Mucosa of descending colon (tissue), 3 donors: ENCODE data around the gene BLOC1S1. TPM values are rescaled to one million over a fixed set of nuclear protein-coding genes. Genes with fewer than 3 reads are reported as not detected.

ENCODE experiments used
- ATAC-seq: fragments of 200-7000 bp; cut with Tn5 transposase; one replicate; pipeline ENCODE4 v1.9.1; 2020; ENCODE audit warnings: mild to moderate bottlenecking, moderate library complexity
- DNase-seq, 3 donors: peaks; one replicate each; pipeline ENCODE4 v3.0.0-alpha.2; 2020
- H3K36me3 ChIP-seq: fragments of 200-600 bp; one replicate; pipeline ENCODE4 v1.8.0; 2021; ENCODE audit warnings: low read depth, mild to moderate bottlenecking
- H3K4me1 ChIP-seq: fragments of 200-600 bp; one replicate; pipeline ENCODE4 v1.8.0; 2021; ENCODE audit warnings: low read depth, mild to moderate bottlenecking
- H3K4me3 ChIP-seq: fragments of 200-600 bp; one replicate; pipeline ENCODE4 v1.8.0; 2021; ENCODE audit warnings: mild to moderate bottlenecking
- H3K9me3 ChIP-seq: fragments of 200-600 bp; one replicate; pipeline ENCODE4 v1.8.0; 2021; ENCODE audit warnings: mild to moderate bottlenecking
- intact Hi-C, 2 donors: fragments of 100-400 bp; cut with DNase I in 1 of 2; cut with micrococcal nuclease in 1 of 2; formaldehyde crosslinking; loops; one replicate each; pipeline versions ENCODE4 v1.11.0 to v1.11.1; 2022; cut with DNase I, micrococcal nuclease
- total RNA-seq, 3 donors: library from RNA; stranded (reverse); fragmentation: NEBNext Ultra II Directional in 2 of 3; extraction: Animal tissue kit (Norgen Biotek cat#: 25700) in 2 of 3; gene quantifications; one replicate each; pipeline versions ENCODE4 v1.2.1 to v1.2.4, GENCODE V29; 2021 to 2023
- TF ChIP-seq, protein P1 (sequence below): fragments of 200-600 bp; IDR thresholded peaks from one replicate; pipeline ENCODE4 v1.8.0; 2022; ENCODE audit warnings: antibody characterized with exemption, mild to moderate bottlenecking
- donor health status: DM: no; HTN: no; CAD: no; lungs with moderate emphysema.
- donor health status: DM: no; HTN: no; CAD: no.
- donor health status: DM: no; HTN: yes; CAD: no.

Gene BLOC1S1
- total RNA-seq, 3 donors from 2014 or later = 201 to 285 (median 241) TPM

DNA sequence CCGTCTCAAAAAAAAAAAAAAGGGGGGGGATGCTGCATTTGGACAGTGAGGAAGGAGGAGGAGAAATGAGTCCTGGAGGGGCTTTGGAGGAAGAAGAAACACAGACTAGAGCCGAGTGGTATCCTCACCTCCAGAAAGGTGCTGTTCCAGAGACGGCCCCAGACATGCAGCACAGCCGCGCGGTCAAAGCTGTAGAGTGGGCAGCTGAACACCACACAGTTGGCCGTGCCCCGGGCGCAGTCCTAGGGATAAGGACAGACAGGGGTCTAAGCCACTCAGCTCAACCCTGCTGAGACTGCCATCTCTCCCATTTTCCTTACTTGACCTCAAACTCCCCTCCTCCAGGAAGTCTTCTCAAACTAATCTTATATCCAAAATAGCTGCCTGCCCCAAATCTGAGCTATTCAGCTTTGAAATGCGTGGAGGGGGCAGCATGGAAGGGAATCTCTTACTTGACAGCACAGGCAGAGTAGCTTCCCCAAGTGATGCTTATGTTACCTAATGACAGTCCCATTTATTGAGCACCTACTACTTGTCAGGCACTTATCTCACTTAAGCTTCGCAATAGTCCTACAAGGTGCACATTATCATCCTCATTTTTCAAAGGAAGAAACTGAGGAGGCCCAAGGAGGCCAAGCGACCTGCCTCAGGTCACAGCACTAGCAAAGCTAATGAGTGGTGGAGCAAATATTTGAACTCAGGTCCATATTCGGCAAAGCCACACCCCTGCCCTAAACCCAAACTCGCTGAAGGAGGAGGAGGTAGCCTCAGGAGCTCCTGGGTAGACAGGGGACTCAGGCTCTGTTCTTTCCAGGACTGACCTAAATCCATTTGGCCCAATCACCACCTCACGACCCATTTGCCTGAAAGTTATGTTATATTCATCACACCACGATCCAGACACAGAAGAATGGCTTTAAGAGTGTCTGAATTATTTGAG is 26.9 kb upstream of the BLOC1S1 start:
- Histone ChIP-seq H3K4me1 (no peaks in the 10 kb centered on the region), H3K9me3 (no peaks in the 10 kb centered on the region), H3K36me3 (no peaks in the 10 kb centered on the region), H3K4me3 (no peak overlapping the region)
- TF ChIP-seq, protein P1, sequence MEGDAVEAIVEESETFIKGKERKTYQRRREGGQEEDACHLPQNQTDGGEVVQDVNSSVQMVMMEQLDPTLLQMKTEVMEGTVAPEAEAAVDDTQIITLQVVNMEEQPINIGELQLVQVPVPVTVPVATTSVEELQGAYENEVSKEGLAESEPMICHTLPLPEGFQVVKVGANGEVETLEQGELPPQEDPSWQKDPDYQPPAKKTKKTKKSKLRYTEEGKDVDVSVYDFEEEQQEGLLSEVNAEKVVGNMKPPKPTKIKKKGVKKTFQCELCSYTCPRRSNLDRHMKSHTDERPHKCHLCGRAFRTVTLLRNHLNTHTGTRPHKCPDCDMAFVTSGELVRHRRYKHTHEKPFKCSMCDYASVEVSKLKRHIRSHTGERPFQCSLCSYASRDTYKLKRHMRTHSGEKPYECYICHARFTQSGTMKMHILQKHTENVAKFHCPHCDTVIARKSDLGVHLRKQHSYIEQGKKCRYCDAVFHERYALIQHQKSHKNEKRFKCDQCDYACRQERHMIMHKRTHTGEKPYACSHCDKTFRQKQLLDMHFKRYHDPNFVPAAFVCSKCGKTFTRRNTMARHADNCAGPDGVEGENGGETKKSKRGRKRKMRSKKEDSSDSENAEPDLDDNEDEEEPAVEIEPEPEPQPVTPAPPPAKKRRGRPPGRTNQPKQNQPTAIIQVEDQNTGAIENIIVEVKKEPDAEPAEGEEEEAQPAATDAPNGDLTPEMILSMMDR = no peak
- no peak for ATAC-seq
- DNase-seq = no peak
- intact Hi-C loops = no loop called here

DNA sequence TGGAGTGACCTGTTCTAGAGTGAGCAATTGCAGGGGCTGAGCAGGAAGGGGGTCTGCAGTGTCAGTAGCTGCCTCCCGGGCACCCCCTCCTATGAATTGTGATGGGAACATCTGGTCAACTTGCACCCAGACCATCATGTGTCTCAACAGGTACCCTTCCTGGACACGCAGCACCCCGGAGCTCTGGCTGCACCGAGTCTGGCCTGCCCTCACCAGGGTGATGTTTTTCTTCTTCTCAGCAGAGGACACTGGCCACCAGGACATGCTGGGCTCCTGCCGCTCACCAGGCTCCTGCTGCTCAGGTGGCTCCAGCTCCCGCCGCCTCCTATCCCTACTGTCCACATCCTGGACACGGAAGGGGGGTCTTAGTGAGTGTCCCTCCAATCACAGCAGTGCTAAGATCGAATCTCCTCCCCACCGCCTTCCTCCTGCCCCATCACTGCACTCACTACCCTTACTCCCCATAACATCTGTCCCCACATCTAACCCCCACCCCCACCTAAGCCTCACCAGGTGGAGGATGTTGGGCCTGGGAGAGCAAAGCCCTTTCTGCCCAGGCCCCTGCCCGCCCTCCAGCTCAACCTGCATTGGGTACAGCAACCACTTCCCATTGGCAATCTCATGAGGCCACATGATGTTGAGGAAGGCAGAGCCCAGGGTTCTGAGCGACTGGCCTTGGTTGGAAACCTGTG is 23.1 kb upstream of the BLOC1S1 start:
- no peaks in the 10 kb centered on the region for H3K36me3 ChIP-seq

DNA sequence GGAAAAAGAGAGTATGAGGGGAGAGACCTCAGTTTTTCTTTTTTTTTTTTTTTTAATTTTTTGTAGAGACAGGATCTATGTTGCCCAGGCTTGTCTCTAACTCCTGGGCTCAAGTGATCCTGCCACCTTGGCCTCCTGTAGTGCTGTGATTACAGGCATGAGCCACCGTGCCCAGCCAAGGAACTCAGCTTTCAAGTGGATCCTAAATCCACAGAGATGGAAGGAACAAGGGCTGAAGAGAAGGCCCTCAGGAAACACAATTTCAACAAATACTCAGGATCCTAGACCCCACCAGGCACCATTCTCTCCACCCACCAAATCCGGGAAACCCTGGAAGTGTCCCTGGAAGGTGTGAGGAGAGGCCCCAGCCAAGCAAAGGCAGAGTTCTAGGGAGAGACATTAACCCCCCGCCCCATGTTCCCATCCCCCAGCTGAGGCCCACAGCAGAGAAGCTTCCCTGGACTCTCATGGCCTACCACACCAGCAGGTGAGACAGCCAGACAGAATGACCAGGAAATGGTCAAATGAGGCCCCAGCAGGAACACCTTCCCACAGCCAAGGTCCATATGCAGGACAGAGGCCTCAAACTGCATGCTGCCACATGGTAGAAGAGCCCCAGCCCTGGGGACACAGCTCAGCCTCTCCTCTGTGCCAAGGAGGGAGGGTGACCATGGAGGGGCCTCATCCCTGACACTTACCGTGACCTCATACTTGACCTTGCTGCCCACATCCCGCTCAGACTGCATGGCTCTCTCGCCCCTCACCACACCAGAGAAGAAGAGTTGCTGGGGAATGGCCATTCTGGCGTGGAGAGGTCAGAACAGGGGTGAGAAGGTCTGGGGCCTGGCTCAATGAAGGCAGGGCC is 22.3 kb upstream of the BLOC1S1 start:
- TF ChIP-seq, protein P1 = no peak
- intact Hi-C loops = no loop called here
- Histone ChIP-seq H3K36me3 (no peaks in the 10 kb centered on the region), H3K9me3 (no peaks in the 10 kb centered on the region), H3K4me1 (no peaks in the 10 kb centered on the region), H3K4me3 (no peak overlapping the region)
- DNase-seq (no peak), ATAC-seq (no peak)

More for the DNA sequence above, 23.1 kb upstream of the BLOC1S1 start:
- TF ChIP-seq, protein P1 = no peak
- intact Hi-C loops = no loop called here
- ATAC-seq = no peak
- DNase-seq = no peak
- H3K4me1 ChIP-seq = no peaks in the 10 kb centered on the region
- no peak overlapping the region for H3K4me3 ChIP-seq
- no peaks in the 10 kb centered on the region for H3K9me3 ChIP-seq

DNA sequence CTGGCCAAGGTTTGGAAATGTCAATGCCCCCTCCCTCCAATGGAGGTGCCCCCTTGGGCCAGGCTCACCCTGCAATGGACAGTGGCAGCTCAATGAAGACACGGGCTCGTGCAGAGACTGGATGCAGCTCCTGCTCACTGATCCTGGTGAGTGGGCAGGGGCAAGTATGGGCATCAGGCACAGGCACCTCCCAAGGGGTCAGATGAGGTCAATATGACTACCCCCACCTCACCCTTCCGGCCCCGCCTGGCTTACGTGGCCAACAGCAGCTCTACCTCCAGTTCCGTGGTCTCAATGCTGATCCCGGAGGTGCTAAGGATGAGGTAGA is 21.7 kb upstream of the BLOC1S1 start:
- no peaks in the 10 kb centered on the region for H3K9me3 ChIP-seq
- TF ChIP-seq, protein P1 = no peak
- no peak overlapping the region for H3K4me3 ChIP-seq
- DNase-seq = peak in 1 of 3 donors; percentile 15
- H3K4me1 ChIP-seq = no peaks in the 10 kb centered on the region
- H3K36me3 ChIP-seq = no peaks in the 10 kb centered on the region
- intact Hi-C loops = no loop called here
- ATAC-seq = no peak

DNA sequence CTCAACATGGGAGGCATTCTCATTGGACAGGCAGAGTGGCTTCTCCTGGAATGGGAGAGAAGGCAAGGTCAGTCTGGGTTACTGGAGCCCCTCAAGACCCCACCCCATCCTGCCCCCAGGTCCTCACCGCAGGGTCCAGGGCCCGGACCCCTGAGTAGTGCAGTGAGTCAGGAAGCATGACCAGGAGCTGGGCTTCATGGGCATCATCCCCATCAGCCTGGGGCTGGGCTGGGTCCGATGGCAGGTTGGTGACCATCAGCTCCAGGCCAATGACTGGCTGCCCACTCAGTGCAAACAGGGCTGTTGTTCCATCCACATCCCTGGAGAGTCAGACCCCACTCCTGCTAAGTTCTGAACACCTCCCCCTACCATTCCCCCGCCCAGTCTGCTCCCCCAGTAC is 21.2 kb upstream of the BLOC1S1 start:
- H3K4me3 ChIP-seq = no peak overlapping the region
- no peaks in the 10 kb centered on the region for H3K4me1 ChIP-seq
- DNase-seq (peak in 1 of 3 donors; percentile 14), ATAC-seq (no peak)
- no peaks in the 10 kb centered on the region for H3K36me3 ChIP-seq
- TF ChIP-seq, protein P1 = no peak
- intact Hi-C loops = no loop called here
- no peaks in the 10 kb centered on the region for H3K9me3 ChIP-seq
